ENCODE measurements around the gene MED16. TPM values are rescaled to one million over a fixed set of nuclear protein-coding genes. Genes with fewer than 3 reads are reported as not detected.

Gene MED16
- total RNA-seq, 3 donors from 2014 or later = 14.9 to 33.1 (median 32.8) TPM

DNA sequence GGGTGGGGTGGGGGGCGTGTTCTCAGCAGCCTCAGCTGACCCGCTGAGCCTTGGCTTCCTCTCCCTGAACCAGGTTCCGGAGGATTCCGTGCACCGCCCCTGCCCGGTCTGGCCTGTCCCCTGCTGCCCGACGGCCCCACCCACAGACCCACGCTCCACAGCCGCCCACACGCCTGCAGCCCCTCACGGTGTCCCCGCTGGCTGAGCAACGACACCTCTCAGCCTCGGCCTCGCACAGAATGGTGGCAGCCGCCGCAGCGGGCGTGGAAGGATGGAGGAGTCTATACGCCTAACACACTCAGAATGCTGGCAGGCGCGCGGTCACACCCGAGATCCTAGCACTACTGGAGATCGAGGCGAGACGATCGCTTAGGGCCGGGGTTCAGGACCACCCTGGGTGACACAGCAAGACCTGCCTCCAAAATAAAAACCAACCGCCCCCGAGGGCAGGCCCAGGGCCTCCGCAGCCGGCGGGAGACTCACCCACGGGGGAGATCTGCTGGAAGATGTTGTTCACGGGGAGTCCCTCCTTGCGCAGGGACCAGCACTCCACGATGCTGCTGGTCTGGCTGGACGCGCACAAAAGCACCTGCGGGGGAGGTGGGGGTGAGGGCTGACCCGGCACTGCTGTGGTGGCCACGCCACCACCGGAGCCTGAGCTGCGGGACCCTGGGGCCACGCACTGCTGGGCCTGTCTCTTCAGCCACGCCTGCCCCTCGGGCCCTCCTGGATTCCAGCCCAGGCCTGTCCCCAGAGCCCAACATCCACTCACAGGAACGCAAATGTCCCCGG is 8.4 kb downstream of the MED16 start:
- Histone ChIP-seq H3K9me3 (no peaks in the 10 kb centered on the region), H3K27me3 (no peaks in the 10 kb centered on the region), H3K36me3 (no peaks in the 10 kb centered on the region), H3K4me1 (no peaks in the 10 kb centered on the region), H3K27ac (no peak overlapping the region), H3K4me3 (no peak overlapping the region)
- intact Hi-C loops (cut with DNase I; ENCODE audit: low total_unique reads) = no loop called here
- DNase-seq (ENCODE audit: low spot score in 2 of 2) = no peak
- TF ChIP-seq POLR2AphosphoS5 (IDR thresholded peaks at IDR 0.05) (no peak), POLR2A (IDR thresholded peaks at IDR 0.05) (no peak)
- TF ChIP-seq, protein P1, sequence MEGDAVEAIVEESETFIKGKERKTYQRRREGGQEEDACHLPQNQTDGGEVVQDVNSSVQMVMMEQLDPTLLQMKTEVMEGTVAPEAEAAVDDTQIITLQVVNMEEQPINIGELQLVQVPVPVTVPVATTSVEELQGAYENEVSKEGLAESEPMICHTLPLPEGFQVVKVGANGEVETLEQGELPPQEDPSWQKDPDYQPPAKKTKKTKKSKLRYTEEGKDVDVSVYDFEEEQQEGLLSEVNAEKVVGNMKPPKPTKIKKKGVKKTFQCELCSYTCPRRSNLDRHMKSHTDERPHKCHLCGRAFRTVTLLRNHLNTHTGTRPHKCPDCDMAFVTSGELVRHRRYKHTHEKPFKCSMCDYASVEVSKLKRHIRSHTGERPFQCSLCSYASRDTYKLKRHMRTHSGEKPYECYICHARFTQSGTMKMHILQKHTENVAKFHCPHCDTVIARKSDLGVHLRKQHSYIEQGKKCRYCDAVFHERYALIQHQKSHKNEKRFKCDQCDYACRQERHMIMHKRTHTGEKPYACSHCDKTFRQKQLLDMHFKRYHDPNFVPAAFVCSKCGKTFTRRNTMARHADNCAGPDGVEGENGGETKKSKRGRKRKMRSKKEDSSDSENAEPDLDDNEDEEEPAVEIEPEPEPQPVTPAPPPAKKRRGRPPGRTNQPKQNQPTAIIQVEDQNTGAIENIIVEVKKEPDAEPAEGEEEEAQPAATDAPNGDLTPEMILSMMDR (IDR thresholded peaks at IDR 0.05) = no peak

DNA sequence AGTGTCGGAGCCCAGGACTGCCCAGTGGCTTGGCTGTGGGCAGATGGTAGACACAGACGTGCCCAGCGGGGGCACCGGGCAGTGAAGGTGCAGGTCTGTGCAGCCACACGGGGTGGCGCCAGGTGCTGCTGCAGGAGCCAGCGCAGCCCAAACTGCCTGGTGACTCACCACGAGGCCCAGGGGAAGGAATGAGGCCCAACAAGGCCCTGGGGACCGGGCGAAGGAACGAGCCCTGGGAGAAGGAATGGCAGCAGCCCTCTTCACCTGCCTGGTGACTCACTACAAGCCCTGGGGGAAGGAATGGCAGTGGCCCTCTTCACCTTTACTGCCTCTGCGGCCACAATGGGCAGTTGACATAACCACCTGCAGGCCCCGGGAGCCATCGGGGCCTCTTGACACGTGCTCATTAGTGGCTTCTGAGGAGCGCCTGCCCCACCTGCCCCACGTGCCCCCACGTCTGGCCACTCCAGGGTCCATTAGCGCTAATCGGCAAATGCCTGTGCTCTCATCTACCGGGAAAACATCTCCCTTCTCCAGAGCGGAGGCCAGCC is 9.3 kb downstream of the MED16 start:
- Histone ChIP-seq H3K27ac (no peak overlapping the region), H3K36me3 (no peaks in the 10 kb centered on the region), H3K4me1 (no peaks in the 10 kb centered on the region), H3K9me3 (no peaks in the 10 kb centered on the region), H3K4me3 (no peak overlapping the region), H3K27me3 (no peaks in the 10 kb centered on the region)
- DNase-seq (ENCODE audit: low spot score in 2 of 2) = no peak
- TF ChIP-seq POLR2AphosphoS5 (IDR thresholded peaks at IDR 0.05) = no peak
- TF ChIP-seq, protein P1 (IDR thresholded peaks at IDR 0.05) = no peak
- no peak for TF ChIP-seq POLR2A (IDR thresholded peaks at IDR 0.05)
- intact Hi-C loops (cut with DNase I; ENCODE audit: low total_unique reads) = no loop called here

DNA sequence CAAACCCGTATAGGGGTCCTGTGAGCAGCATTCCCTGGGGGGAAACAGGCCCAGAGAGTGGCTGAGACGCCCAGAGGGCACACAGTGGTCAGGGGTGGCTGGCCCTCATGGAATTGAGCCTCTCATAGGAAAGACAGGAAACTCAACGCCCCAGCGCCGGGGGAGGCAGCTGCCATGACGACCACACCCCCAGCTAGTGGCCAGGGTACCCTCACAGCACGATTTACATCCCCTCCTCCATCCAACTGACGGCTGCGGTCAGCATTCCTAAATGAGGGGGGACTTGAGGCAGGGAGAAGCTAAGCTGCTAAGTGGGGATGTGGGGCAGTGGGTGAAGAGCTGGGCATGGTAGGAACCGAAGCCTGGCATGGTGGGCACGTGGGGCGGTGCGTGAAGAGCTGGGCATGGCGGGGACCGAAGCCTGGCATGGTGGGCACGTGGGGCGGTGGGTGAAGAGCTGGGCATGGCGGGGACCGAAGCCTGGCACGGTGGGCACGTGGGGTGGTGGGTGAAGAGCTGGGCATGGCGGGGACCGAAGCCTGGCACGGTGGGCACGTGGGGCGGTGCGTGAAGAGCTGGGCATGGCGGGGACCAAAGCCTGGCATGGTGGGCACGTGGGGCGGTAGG is 10.0 kb downstream of the MED16 start:
- Histone ChIP-seq H3K4me1 (no peaks in the 10 kb centered on the region), H3K27me3 (no peaks in the 10 kb centered on the region), H3K27ac (no peak overlapping the region), H3K9me3 (no peaks in the 10 kb centered on the region), H3K4me3 (no peak overlapping the region), H3K36me3 (no peaks in the 10 kb centered on the region)
- TF ChIP-seq POLR2A (IDR thresholded peaks at IDR 0.05) = no peak
- TF ChIP-seq, protein P1 (IDR thresholded peaks at IDR 0.05) = no peak
- no peak for TF ChIP-seq POLR2AphosphoS5 (IDR thresholded peaks at IDR 0.05)
- intact Hi-C loops (cut with DNase I; ENCODE audit: low total_unique reads) = no loop called here
- no peak for DNase-seq (ENCODE audit: low spot score in 2 of 2)

DNA sequence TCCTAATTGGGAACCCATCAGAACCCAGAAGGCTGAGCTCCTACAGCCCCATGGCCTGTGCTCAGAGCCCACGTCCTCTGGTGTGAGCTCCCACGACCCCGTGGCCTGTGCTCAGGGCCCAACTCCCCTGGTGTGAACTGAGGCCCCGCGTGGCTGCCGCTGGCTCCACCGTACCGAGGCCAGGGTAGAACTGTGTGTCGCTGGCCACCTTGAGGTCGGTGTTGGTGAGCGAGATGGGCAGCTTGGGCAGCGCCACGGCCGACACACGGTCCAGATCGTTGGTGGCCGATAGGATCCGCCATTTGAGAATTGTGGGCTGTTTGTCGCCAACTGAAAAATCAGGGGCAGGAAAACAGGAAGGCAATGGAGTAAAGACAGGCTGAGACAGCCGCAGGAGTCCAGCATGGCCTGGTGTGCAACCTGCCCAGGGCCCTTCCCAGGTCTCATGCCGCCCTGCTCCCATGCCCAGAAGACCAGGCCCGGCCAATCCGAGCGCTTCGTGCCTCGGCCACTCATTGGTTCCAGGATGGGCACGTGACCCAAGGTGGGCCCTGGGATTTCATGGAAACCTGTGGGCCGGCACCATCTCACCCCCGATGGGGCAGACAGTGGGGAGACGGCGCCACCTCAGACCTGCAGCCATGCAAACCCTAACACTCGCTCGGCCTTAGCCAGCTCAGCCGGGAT is 11.5 kb downstream of the MED16 start:
- H3K9me3 ChIP-seq = no peaks in the 10 kb centered on the region
- no peaks in the 10 kb centered on the region for H3K36me3 ChIP-seq
- DNase-seq (ENCODE audit: low spot score in 2 of 2) = no peak
- H3K27ac ChIP-seq = no peak overlapping the region
- intact Hi-C loops (cut with DNase I; ENCODE audit: low total_unique reads) = no loop called here
- H3K4me1 ChIP-seq = no peaks in the 10 kb centered on the region
- TF ChIP-seq, protein P1 (IDR thresholded peaks at IDR 0.05) = no peak
- TF ChIP-seq POLR2AphosphoS5 (IDR thresholded peaks at IDR 0.05) (no peak), POLR2A (IDR thresholded peaks at IDR 0.05) (no peak)
- H3K27me3 ChIP-seq = no peaks in the 10 kb centered on the region
- H3K4me3 ChIP-seq = no peak overlapping the region
